Activated naive CD4-positive, alpha-beta T cell treated with anti-CD3 and anti-CD28 coated beads, Interleukin-2, amount 50 U/mL, for 24 hours (primary cell): ENCODE results near the gene UQCC3.
"Not testable (repeated sequence)": the region's sequence is repeated elsewhere in the genome, so short reads cannot be mapped to it uniquely, and the experiment has no call there.

Experiments
- H3K27ac Mint-ChIP-seq: one replicate; pipeline ENCODE4 v1.8.0; 2021; ENCODE audit warnings: mild to moderate bottlenecking, mixed read lengths
- H3K27me3 Mint-ChIP-seq: one replicate; pipeline ENCODE4 v1.8.0; 2021; ENCODE audit warnings: mixed read lengths
- H3K36me3 Mint-ChIP-seq: one replicate; pipeline ENCODE4 v1.8.0; 2021; ENCODE audit warnings: mixed read lengths
- H3K4me1 Mint-ChIP-seq: one replicate; pipeline ENCODE4 v1.8.0; 2021; ENCODE audit warnings: mixed read lengths
- H3K4me3 Mint-ChIP-seq: one replicate; pipeline ENCODE4 v1.8.0; 2021; ENCODE audit warnings: mild to moderate bottlenecking, mixed read lengths
- H3K9me3 Mint-ChIP-seq: one replicate; pipeline ENCODE4 v1.8.0; 2021; ENCODE audit warnings: mixed read lengths

Gene UQCC3

GRCh38 chr11:62671608-62672389 lies at the start of gene UQCC3, which contains the start of gene LBHD1:
TSS of gene UQCC3 (plus strand) at chr11:62671673. CDS start at chr11:62671746, 73 bp downstream.
TSS of gene LBHD1 (minus strand) at chr11:62672267. CDS start at chr11:62670031, 2,236 bp downstream.
- peaks cover 45% of the 10 kb centered on the region for H3K4me1 Mint-ChIP-seq

GRCh38 chr11:62622476-62623089 lies 48.9 kb upstream of the UQCC3 start:
- Mint-ChIP-seq H3K36me3 (peaks cover 13% of the 10 kb centered on the region), H3K4me1 (peaks cover 27% of the 10 kb centered on the region), H3K4me3 (peak overlapping the region; percentile 91), H3K9me3 (no peaks in the 10 kb centered on the region), H3K27me3 (no peaks in the 10 kb centered on the region), H3K27ac (peak overlapping the region; percentile 99)

More at GRCh38 chr11:62671608-62672389, at the start of gene UQCC3, which contains the start of gene LBHD1:
- Mint-ChIP-seq H3K27me3 (no peaks in the 10 kb centered on the region), H3K9me3 (no peaks in the 10 kb centered on the region), H3K4me3 (peak within 1 kb of the TSS; percentile 100), H3K36me3 (peaks cover 11% of the 10 kb centered on the region), H3K27ac (peak within 1 kb of the TSS; percentile 96)

- H3K4me3 Mint-ChIP-seq = no peak overlapping the region
- no peak overlapping the region for H3K27ac Mint-ChIP-seq
- H3K36me3 Mint-ChIP-seq = peaks cover 17% of the 10 kb centered on the region
- peaks cover 3% of the 10 kb centered on the region for H3K4me1 Mint-ChIP-seq
- H3K27me3 Mint-ChIP-seq = no peaks in the 10 kb centered on the region
- H3K9me3 Mint-ChIP-seq = no peaks in the 10 kb centered on the region
Observed at GRCh38 chr11:62627713-62628112, 43.8 kb upstream of the UQCC3 start.

- H3K27me3 Mint-ChIP-seq = no peaks in the 10 kb centered on the region
Observed at GRCh38 chr11:62632492-62632891, 39.0 kb upstream of the UQCC3 start.

GRCh38 chr11:62644220-62644619 lies 27.3 kb upstream of the UQCC3 start:
- Mint-ChIP-seq H3K36me3 (peaks cover 9% of the 10 kb centered on the region), H3K27me3 (no peaks in the 10 kb centered on the region), H3K9me3 (no peaks in the 10 kb centered on the region), H3K27ac (peak overlapping the region; percentile 30), H3K4me3 (peak overlapping the region; percentile 42), H3K4me1 (peaks cover 43% of the 10 kb centered on the region)

More at GRCh38 chr11:62632492-62632891, 39.0 kb upstream of the UQCC3 start:
- Mint-ChIP-seq H3K4me1 (peaks cover 28% of the 10 kb centered on the region), H3K36me3 (peaks cover 23% of the 10 kb centered on the region), H3K27ac (no peak overlapping the region), H3K9me3 (no peaks in the 10 kb centered on the region), H3K4me3 (no peak overlapping the region)

GRCh38 chr11:62645671-62645945 lies 25.9 kb upstream of the UQCC3 start:
- peak overlapping the region; percentile 100 for H3K4me3 Mint-ChIP-seq
- H3K9me3 Mint-ChIP-seq = no peaks in the 10 kb centered on the region
- H3K4me1 Mint-ChIP-seq = peaks cover 34% of the 10 kb centered on the region
- peaks cover 4% of the 10 kb centered on the region for H3K36me3 Mint-ChIP-seq
- H3K27me3 Mint-ChIP-seq = no peaks in the 10 kb centered on the region
- H3K27ac Mint-ChIP-seq = peak overlapping the region; percentile 96

GRCh38 chr11:62645946-62646824 lies 25.3 kb upstream of the UQCC3 start, which contains the start of gene GANAB:
TSS of gene GANAB (minus strand) at chr11:62646613. CDS start at chr11:62646599, 14 bp downstream.
- peaks cover 4% of the 10 kb centered on the region for H3K36me3 Mint-ChIP-seq
- H3K27ac Mint-ChIP-seq = peak within 1 kb of the TSS; percentile 96
- no peaks in the 10 kb centered on the region for H3K27me3 Mint-ChIP-seq

GRCh38 chr11:62646825-62647608 lies 24.5 kb upstream of the UQCC3 start:
- no peaks in the 10 kb centered on the region for H3K9me3 Mint-ChIP-seq
- peaks cover 27% of the 10 kb centered on the region for H3K4me1 Mint-ChIP-seq
- no peaks in the 10 kb centered on the region for H3K27me3 Mint-ChIP-seq
- peak overlapping the region; percentile 100 for H3K4me3 Mint-ChIP-seq
- peak overlapping the region; percentile 96 for H3K27ac Mint-ChIP-seq
- peaks cover 4% of the 10 kb centered on the region for H3K36me3 Mint-ChIP-seq

More at GRCh38 chr11:62645946-62646824, 25.3 kb upstream of the UQCC3 start, which contains the start of gene GANAB:
- H3K9me3 Mint-ChIP-seq = no peaks in the 10 kb centered on the region
- peak within 1 kb of the TSS; percentile 100 for H3K4me3 Mint-ChIP-seq
- H3K4me1 Mint-ChIP-seq = peaks cover 32% of the 10 kb centered on the region

- Mint-ChIP-seq H3K27ac (no peak overlapping the region), H3K4me3 (peak overlapping the region; percentile 15)
Observed at GRCh38 chr11:62647609-62648005, 23.9 kb upstream of the UQCC3 start.

GRCh38 chr11:62648185-62648966 lies 23.1 kb upstream of the UQCC3 start:
- Mint-ChIP-seq H3K27ac (no peak overlapping the region), H3K36me3 (peaks cover 4% of the 10 kb centered on the region), H3K4me1 (peaks cover 31% of the 10 kb centered on the region), H3K27me3 (no peaks in the 10 kb centered on the region), H3K9me3 (no peaks in the 10 kb centered on the region), H3K4me3 (no peak overlapping the region)

More at GRCh38 chr11:62647609-62648005, 23.9 kb upstream of the UQCC3 start:
- Mint-ChIP-seq H3K36me3 (peaks cover 4% of the 10 kb centered on the region), H3K4me1 (peaks cover 31% of the 10 kb centered on the region), H3K9me3 (no peaks in the 10 kb centered on the region), H3K27me3 (no peaks in the 10 kb centered on the region)

GRCh38 chr11:62648967-62649364 lies 22.5 kb upstream of the UQCC3 start:
- Mint-ChIP-seq H3K27ac (no peak overlapping the region), H3K4me1 (peaks cover 34% of the 10 kb centered on the region), H3K36me3 (peaks cover 4% of the 10 kb centered on the region), H3K27me3 (no peaks in the 10 kb centered on the region), H3K9me3 (no peaks in the 10 kb centered on the region), H3K4me3 (no peak overlapping the region)

- no peak overlapping the region for H3K27ac Mint-ChIP-seq
- H3K4me3 Mint-ChIP-seq = no peak overlapping the region
- no peaks in the 10 kb centered on the region for H3K9me3 Mint-ChIP-seq
- H3K36me3 Mint-ChIP-seq = peaks cover 4% of the 10 kb centered on the region
- no peaks in the 10 kb centered on the region for H3K27me3 Mint-ChIP-seq
- H3K4me1 Mint-ChIP-seq = peaks cover 29% of the 10 kb centered on the region
Observed at GRCh38 chr11:62649486-62649885, 22.0 kb upstream of the UQCC3 start.

GRCh38 chr11:62650283-62650682 lies 21.2 kb upstream of the UQCC3 start:
- peaks cover 22% of the 10 kb centered on the region for H3K4me1 Mint-ChIP-seq
- not testable (repeated sequence) for H3K9me3 Mint-ChIP-seq, H3K36me3 Mint-ChIP-seq, H3K4me3 Mint-ChIP-seq, H3K27me3 Mint-ChIP-seq, H3K27ac Mint-ChIP-seq
